Measurements from ENCODE around the gene COQ2. TPM values are rescaled to one million over a fixed set of nuclear protein-coding genes. Genes with fewer than 3 reads are reported as not detected.

The COQ2 gene
- total RNA-seq, 2 experiments from 2014 or later: 12.1 to 14.4 TPM

GRCh38 chr4:83263106-83263505 is 21.5 kb downstream of the COQ2 start:
- H3K36me3 ChIP-seq (ENCODE audit: insufficient read depth, low read length): peaks cover 62% of the 10 kb centered on the region
- TF ChIP-seq EZH2phosphoT487 (IDR thresholded peaks at IDR 0.05; ENCODE audit: borderline replicate concordance, low read depth, low read length): no peak
- no peak for TF ChIP-seq CTCF (conservative IDR thresholded peaks at IDR 0.05; ENCODE audit: low read length)
- no peak for DNase-seq (ENCODE audit: low spot score)
- H3K27ac ChIP-seq (ENCODE audit: low read depth, low read length, poor library complexity, severe bottlenecking): no peak overlapping the region
- peaks cover 17% of the 10 kb centered on the region for H3K4me1 ChIP-seq (ENCODE audit: insufficient read depth, low read length, poor library complexity, severe bottlenecking)
- H2AFZ ChIP-seq (ENCODE audit: low read length): no peak overlapping the region
- no TSS peak for BruUV-seq (replicated peaks)
- ChIA-PET CTCF (ENCODE audit: unreplicated experiment) (no interaction called here), POLR2A (no interaction called here)
- H3K4me2 ChIP-seq (ENCODE audit: low read length): no peak overlapping the region
- no peaks in the 10 kb centered on the region for H4K20me1 ChIP-seq (ENCODE audit: insufficient read depth, low read length)
- no peaks in the 10 kb centered on the region for H3K79me2 ChIP-seq (ENCODE audit: insufficient read depth, low read depth, low read length)
- intact Hi-C loops (cut with micrococcal nuclease; ENCODE audit: unreplicated experiment): loop anchor here (5.0 kb wide), 1 partner anchor 206 kb away; no protein-coding TSS in a partner anchor
- no peaks in the 10 kb centered on the region for H3K9me3 ChIP-seq (ENCODE audit: low read length)
- no peaks in the 10 kb centered on the region for H3K9me2 ChIP-seq (ENCODE audit: insufficient read depth, low read length)
- no peak overlapping the region for H3K4me3 ChIP-seq (ENCODE audit: low read depth, low read length, poor library complexity, severe bottlenecking)

- ChIA-PET CTCF (ENCODE audit: unreplicated experiment) (no interaction called here), POLR2A (interaction anchor here (0.7 to 1.9 kb wide), 2 partner anchors 44 to 868 kb away, joined by 3 to 4 read pairs; no protein-coding TSS in a partner anchor)
- no peak for DNase-seq (ENCODE audit: low spot score)
- no peaks in the 10 kb centered on the region for H4K20me1 ChIP-seq (ENCODE audit: insufficient read depth, low read length)
- H3K36me3 ChIP-seq (ENCODE audit: insufficient read depth, low read length): peaks cover 58% of the 10 kb centered on the region
- no peak overlapping the region for H3K27ac ChIP-seq (ENCODE audit: low read depth, low read length, poor library complexity, severe bottlenecking)
- intact Hi-C loops (cut with micrococcal nuclease; ENCODE audit: unreplicated experiment): loop anchor here (5.0 kb wide), 1 partner anchor 205 kb away; no protein-coding TSS in a partner anchor
- BruUV-seq (replicated peaks): no TSS peak
- no peak for TF ChIP-seq CTCF (conservative IDR thresholded peaks at IDR 0.05; ENCODE audit: low read length)
- no peak for TF ChIP-seq EZH2phosphoT487 (IDR thresholded peaks at IDR 0.05; ENCODE audit: borderline replicate concordance, low read depth, low read length)
- H2AFZ ChIP-seq (ENCODE audit: low read length): no peak overlapping the region
- no peak overlapping the region for H3K4me3 ChIP-seq (ENCODE audit: low read depth, low read length, poor library complexity, severe bottlenecking)
- H3K79me2 ChIP-seq (ENCODE audit: insufficient read depth, low read depth, low read length): no peaks in the 10 kb centered on the region
- H3K9me3 ChIP-seq (ENCODE audit: low read length): no peaks in the 10 kb centered on the region
- no peaks in the 10 kb centered on the region for H3K9me2 ChIP-seq (ENCODE audit: insufficient read depth, low read length)
- no peak overlapping the region for H3K4me2 ChIP-seq (ENCODE audit: low read length)
- H3K4me1 ChIP-seq (ENCODE audit: insufficient read depth, low read length, poor library complexity, severe bottlenecking): peaks cover 17% of the 10 kb centered on the region
These were observed 21.9 kb downstream of the COQ2 start for GRCh38 chr4:83262682-83263081.

DNA sequence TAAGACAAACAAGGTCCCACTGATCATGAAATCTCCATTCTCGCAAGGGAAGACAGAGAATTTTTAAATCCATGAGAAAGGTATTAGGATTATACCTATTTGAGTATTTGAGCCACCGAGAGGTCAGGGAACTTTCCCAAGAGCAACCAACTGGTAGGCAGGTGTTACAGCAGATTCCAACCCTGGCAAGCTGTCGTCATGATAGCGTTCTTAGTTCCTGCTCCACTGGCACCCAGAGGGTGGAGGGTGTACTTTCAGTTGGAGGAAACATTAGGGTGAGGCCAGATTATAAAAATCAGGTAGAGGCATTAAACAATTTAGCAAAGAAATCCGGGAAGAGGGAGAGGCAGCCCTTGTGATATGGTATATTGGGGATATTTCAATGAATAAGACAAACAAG is 23.3 kb downstream of the COQ2 start:
- H3K4me1 ChIP-seq (ENCODE audit: insufficient read depth, low read length, poor library complexity, severe bottlenecking): peaks cover 25% of the 10 kb centered on the region
- H3K79me2 ChIP-seq (ENCODE audit: insufficient read depth, low read depth, low read length): no peaks in the 10 kb centered on the region
- DNase-seq (ENCODE audit: low spot score): no peak
- ChIA-PET POLR2A (interaction anchor here (0.6 to 1.9 kb wide), 2 partner anchors 43 to 198 kb away, joined by 3 to 4 read pairs; no protein-coding TSS in a partner anchor), CTCF (ENCODE audit: unreplicated experiment) (interaction anchor here (1.0 kb wide), 1 partner anchor 8 kb away, joined by 3 read pairs; no protein-coding TSS in a partner anchor)
- H3K4me2 ChIP-seq (ENCODE audit: low read length): no peak overlapping the region
- no peak overlapping the region for H3K27ac ChIP-seq (ENCODE audit: low read depth, low read length, poor library complexity, severe bottlenecking)
- H3K9me2 ChIP-seq (ENCODE audit: insufficient read depth, low read length): no peaks in the 10 kb centered on the region
- H4K20me1 ChIP-seq (ENCODE audit: insufficient read depth, low read length): no peaks in the 10 kb centered on the region
- no peak overlapping the region for H3K4me3 ChIP-seq (ENCODE audit: low read depth, low read length, poor library complexity, severe bottlenecking)
- BruUV-seq (replicated peaks): no TSS peak
- TF ChIP-seq CTCF (conservative IDR thresholded peaks at IDR 0.05; ENCODE audit: low read length) (no peak), EZH2phosphoT487 (IDR thresholded peaks at IDR 0.05; ENCODE audit: borderline replicate concordance, low read depth, low read length) (no peak)
- H3K9me3 ChIP-seq (ENCODE audit: low read length): no peaks in the 10 kb centered on the region
- H3K36me3 ChIP-seq (ENCODE audit: insufficient read depth, low read length): peaks cover 52% of the 10 kb centered on the region
- H2AFZ ChIP-seq (ENCODE audit: low read length): no peak overlapping the region
- intact Hi-C loops (cut with micrococcal nuclease; ENCODE audit: unreplicated experiment): loop anchor here (5.0 kb wide), 1 partner anchor 204 kb away; no protein-coding TSS in a partner anchor
